GM12878 (cell line): ENCODE measurements around the gene TMEM88. TPM values are rescaled to one million over a fixed set of nuclear protein-coding genes. Genes with fewer than 3 reads are reported as not detected.

Experiments
- ATAC-seq: fragments of 200-7000 bp; cut with Tn5 transposase; 3 replicates; pipeline ENCODE4 v1.9.1; 2020; ENCODE audit warnings: mild to moderate bottlenecking, moderate library complexity
- BruUV-seq: library from RNA; stranded (reverse); fragments of 400-500 nt; replicated peaks from 2 replicates; lab custom pipeline; 2021; lab: Mats Ljungman, UMichigan
- CTCF ChIA-PET: fragments of 300-600 bp; sonication (Branson Sonifier 250); formaldehyde crosslinking; extraction: SDS; loops from one replicate; lab custom pipeline; 2021; ENCODE audit warnings: inconsistent platforms; lab: Yijun Ruan, JAX
- POLR2A ChIA-PET: fragments of 350-600 bp; formaldehyde crosslinking; extraction: SDS; loops from one replicate; lab custom pipeline; 2021; ENCODE audit warnings: inconsistent platforms; lab: Charles Lee
- RAD21 ChIA-PET: fragments of 300-600 bp; sonication (Branson Sonifier 250); formaldehyde crosslinking; loops from one replicate; lab custom pipeline; 2023; ENCODE audit warnings: antibody characterized with exemption; ENCODE audit not compliant: unreplicated experiment; lab: Charles Lee
- SMC1A ChIA-PET: fragments of 300-600 bp; sonication (Branson Sonifier 250); formaldehyde crosslinking; loops from one replicate; lab custom pipeline; 2023; ENCODE audit not compliant: unreplicated experiment, uncharacterized antibody; lab: Charles Lee
- DNase-seq: peaks from one replicate; pipeline ENCODE4 v3.0.0-alpha.2; 2011; ENCODE audit warnings: low read depth, low spot score
- FAIRE-seq: peaks from 3 replicates; lab custom pipeline; 2011; peaks lifted over from hg19 to GRCh38; lab: Jason Lieb, UNC
- H2AFZ ChIP-seq: 2 replicates; pipeline ENCODE4 v1.6.0; 2011; ENCODE audit warnings: low read depth, low read length, control low read depth; ENCODE audit not compliant: control insufficient read depth
- H3K27ac ChIP-seq: 2 replicates; pipeline ENCODE4 v1.5.1; 2011; ENCODE audit warnings: control low read depth; ENCODE audit not compliant: control insufficient read depth, insufficient read depth
- H3K27me3 ChIP-seq, 2 experiments: replicated peaks in 1 of 2; 2 replicates each; pipeline versions ENCODE4 v1.6.0 to v1.6.1; 2011; ENCODE audit warnings: low read length in 1 of 2; ENCODE audit not compliant: control insufficient read depth in 2 of 2, insufficient read depth in 2 of 2
- H3K36me3 ChIP-seq, 2 experiments: 2 replicates each; pipeline ENCODE4 v1.5.1; 2011; ENCODE audit warnings: low read length in 1 of 2; ENCODE audit not compliant: control insufficient read depth in 2 of 2, insufficient read depth in 2 of 2
- H3K4me1 ChIP-seq: 2 replicates; pipeline ENCODE4 v1.6.1; 2011; ENCODE audit warnings: mild to moderate bottlenecking, low read length, moderate library complexity, mixed read lengths; ENCODE audit not compliant: control insufficient read depth, insufficient read depth
- H3K4me2 ChIP-seq: 2 replicates; pipeline ENCODE4 v1.6.0; 2011; ENCODE audit warnings: control low read depth; ENCODE audit not compliant: control insufficient read depth, insufficient read depth
- H3K4me3 ChIP-seq: fragments of 200-600 bp; sonication (generic); 2 replicates; pipeline ENCODE4 v1.5.1; 2016
- H3K79me2 ChIP-seq: 2 replicates; pipeline ENCODE4 v1.6.0; 2011; ENCODE audit warnings: low read length; ENCODE audit not compliant: control insufficient read depth, insufficient read depth
- H3K9ac ChIP-seq: 2 replicates; pipeline ENCODE4 v1.8.0; 2011; ENCODE audit warnings: low read length, control low read depth, mixed read lengths; ENCODE audit not compliant: control insufficient read depth, insufficient read depth
- H3K9me3 ChIP-seq: replicated peaks from 3 replicates; pipeline ENCODE4 v1.5.1; 2011; ENCODE audit warnings: mild to moderate bottlenecking, low read length; ENCODE audit not compliant: control insufficient read depth, insufficient read depth
- H4K20me1 ChIP-seq: 2 replicates; pipeline ENCODE4 v1.6.0; 2011; ENCODE audit not compliant: control insufficient read depth, insufficient read depth
- CEBPB ChIP-seq, 2 experiments: fragments of 150-350 bp in 1 of 2; IDR thresholded peaks; 2 replicates each; pipeline ENCODE4 v1.6.1; 2012 to 2014; ENCODE audit warnings: low read depth in 2 of 2, low read length in 2 of 2, borderline replicate concordance in 1 of 2, inconsistent platforms in 1 of 2
- ETV6 ChIP-seq, 2 experiments: fragments of 450-650 bp in 1 of 2; IDR thresholded peaks in 1 of 2; conservative IDR thresholded peaks in 1 of 2; 2 replicates each; pipeline ENCODE4 v1.6.1; 2014; ENCODE audit warnings: antibody characterized with exemption in 1 of 2, borderline replicate concordance in 1 of 2, low read depth in 1 of 2, mild to moderate bottlenecking in 1 of 2, moderate library complexity in 1 of 2
- IKZF2 ChIP-seq, 2 experiments: fragments of 450-650 bp; IDR thresholded peaks; 2 replicates each; pipeline ENCODE4 v1.6.1; 2017; ENCODE audit warnings: mild to moderate bottlenecking in 2 of 2, moderate library complexity in 2 of 2
- MTA3 ChIP-seq: IDR thresholded peaks from 2 replicates; pipeline ENCODE4 v1.6.1; 2012; ENCODE audit warnings: low read length, inconsistent platforms, borderline replicate concordance
- POLR2AphosphoS5 ChIP-seq: IDR thresholded peaks from 2 replicates; pipeline ENCODE4 v1.6.1; 2011; ENCODE audit warnings: mild to moderate bottlenecking, low read length, inconsistent platforms
- POU2F2 ChIP-seq: IDR thresholded peaks from 3 replicates; pipeline ENCODE4 v1.6.1; 2011; ENCODE audit warnings: low read depth, mild to moderate bottlenecking, low read length, borderline replicate concordance
- SMAD1 ChIP-seq: fragments of 450-650 bp; IDR thresholded peaks from 2 replicates; pipeline ENCODE4 v1.6.1; 2018; ENCODE audit warnings: mild to moderate bottlenecking, low read depth; ENCODE audit not compliant: partially characterized antibody
- SMAD5 ChIP-seq: IDR thresholded peaks from 2 replicates; pipeline ENCODE4 v1.6.1; 2016; ENCODE audit warnings: antibody characterized with exemption, low read depth
- YBX1 ChIP-seq: fragments of 450-650 bp; IDR thresholded peaks from 2 replicates; pipeline ENCODE4 v1.6.1; 2016; ENCODE audit warnings: antibody characterized with exemption
- ZSCAN29 ChIP-seq: fragments of 450-650 bp; IDR thresholded peaks from 2 replicates; pipeline ENCODE4 v1.6.1; 2017; ENCODE audit warnings: mild to moderate bottlenecking, moderate library complexity
- WGBS: methylation state at CpG from one replicate; pipeline ENCODE4 v1.1.6; 2016; ENCODE audit warnings: low lambda C conversion rate; ENCODE audit not compliant: insufficient replicate concordance, insufficient coverage; ENCODE audit errors: missing lambda C conversion rate; 5-methylcytosine and 5-hydroxymethylcytosine counted together
- in situ Hi-C: fragments of 300-500 bp; cut with MboI; formaldehyde crosslinking; loops from 9 replicates; pipeline ENCODE4 v1.14.3; 2018; ENCODE audit warnings: mixed read lengths
- intact Hi-C: fragments of 100-400 bp; cut with micrococcal nuclease; formaldehyde crosslinking; loops from one replicate; pipeline ENCODE4 v1.14.2; 2022; ENCODE audit not compliant: unreplicated experiment
- polyA plus RNA-seq, 11 experiments: library from polyadenylated mRNA; depleted of rRNA in 4 of 11; unstranded in 6 of 11; stranded (reverse) in 5 of 11; fragments of >200 nt; fragmentation: Nextera tagmentation in 4 of 11; fragmentation: Illumina TruSeq in 1 of 11; extraction: Ambion mirVana in 4 of 11; extraction: Trizol in 1 of 11; gene quantifications; 1 replicate in 1 of 11; 2 replicates in 10 of 11; pipeline versions ENCODE4 v1.2.1 to v1.2.3, GENCODE V29; 2011 to 2016; ENCODE audit warnings: inconsistent platforms in 2 of 11, missing spikeins in 2 of 11, low read depth in 1 of 11
- total RNA-seq, 4 experiments: library from RNA; depleted of rRNA in 3 of 4; stranded (reverse); fragments of >200 nt in 3 of 4; fragmentation: Illumina TruSeq in 1 of 4; extraction: Trizol in 1 of 4; gene quantifications; 2 replicates each; pipeline versions ENCODE4 v1.2.1 to v1.2.3, GENCODE V29; 2013 to 2021
- TF ChIP-seq, protein P1 (sequence below): fragments of 450-650 bp; IDR thresholded peaks from 2 replicates; pipeline ENCODE4 v1.6.1; 2018; ENCODE audit warnings: borderline replicate concordance, mild to moderate bottlenecking; ENCODE audit not compliant: partially characterized antibody
- TF ChIP-seq, protein P2 (sequence below): fragments of 450-650 bp; IDR thresholded peaks from 2 replicates; pipeline ENCODE4 v1.6.1; 2016; ENCODE audit warnings: mild to moderate bottlenecking, moderate library complexity, borderline replicate concordance
- TF ChIP-seq, protein P3 (sequence below): IDR thresholded peaks from 2 replicates; pipeline ENCODE4 v1.6.1; 2011; ENCODE audit warnings: borderline replicate concordance, low read depth, mild to moderate bottlenecking, moderate library complexity, low read length; ENCODE audit not compliant: insufficient read depth, poor library complexity, severe bottlenecking

Gene TMEM88
- total and polyA plus RNA-seq, 10 of the 15 experiments (the other 5 are each of a cell fraction or from before 2014, with no cell fraction given): 0.21 to 2.2 (median 0.62) TPM; not detected in 5

DNA sequence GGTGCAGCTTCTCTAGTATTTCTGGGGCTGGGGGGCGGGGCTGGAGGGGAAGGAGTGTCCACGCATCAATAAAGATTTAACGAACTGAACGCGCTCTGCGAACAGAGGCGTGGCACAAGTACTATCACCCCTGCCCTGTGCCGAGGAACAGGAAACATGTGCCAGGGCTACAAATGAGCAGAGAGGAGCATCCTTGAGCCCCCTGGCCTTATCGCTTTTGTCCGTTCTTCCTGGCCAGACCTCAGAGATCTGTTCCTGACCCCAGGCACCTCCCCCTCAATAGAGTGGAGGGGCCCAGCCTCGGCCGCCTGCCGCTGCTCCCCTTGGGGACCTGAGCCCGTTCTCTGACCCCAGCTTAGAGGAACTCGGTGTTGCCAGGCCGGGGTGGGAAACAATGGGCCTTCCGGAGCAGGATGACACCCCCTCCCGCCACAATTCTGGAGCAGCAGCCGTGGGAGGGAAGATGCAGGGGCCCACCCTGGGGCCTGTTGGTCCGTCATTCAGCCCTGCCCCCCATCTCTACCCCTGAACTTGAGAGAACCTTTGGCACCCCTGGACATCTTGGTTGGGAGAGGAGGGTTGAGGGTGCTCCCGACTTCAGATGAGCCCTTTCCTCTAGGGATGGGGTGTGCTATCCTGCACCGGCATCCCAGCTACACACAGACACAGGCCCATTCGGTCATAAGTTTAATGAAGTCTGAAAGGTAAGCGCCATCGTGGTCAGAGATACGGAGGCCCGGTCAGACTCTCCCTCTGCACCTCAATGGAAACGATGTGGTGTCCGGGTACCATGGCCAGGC, 1.3 kb downstream of the TMEM88 start:
- H3K79me2 ChIP-seq: peaks cover 17% of the 10 kb centered on the region
- ChIA-PET POLR2A (interaction anchor here (0.5 to 1.9 kb wide), 10 partner anchors 12 to 91 kb away, joined by 3 to 11 read pairs (median 5); partner anchors contain the start of gene RNF227), SMC1A (interaction anchor here (0.6 to 1.5 kb wide), 8 partner anchors 12 to 134 kb away, joined by 3 to 7 read pairs (median 5); no protein-coding TSS in a partner anchor), RAD21 (interaction anchor here (0.6 to 3.1 kb wide), 10 partner anchors 12 to 200 kb away, joined by 3 to 44 read pairs (median 6); partner anchors contain the start of gene KDM6B), CTCF (interaction anchor here (1.0 to 2.6 kb wide), 14 partner anchors 11 to 202 kb away, joined by 3 to 28 read pairs (median 10); partner anchors contain the start of genes KDM6B, TP53 and WRAP53)
- WGBS: 4% methylated on average over 29 of the region's 29 CpGs
- peak overlapping the region; percentile 92 for H3K4me2 ChIP-seq
- no peak for FAIRE-seq
- H3K9me3 ChIP-seq: no peaks in the 10 kb centered on the region
- peaks cover 6 to 12% of the 10 kb centered on the region in 2 experiments for H3K36me3 ChIP-seq
- peaks cover 24% of the 10 kb centered on the region for H3K4me1 ChIP-seq
- peak overlapping the region; percentile 96 for H3K4me3 ChIP-seq
- 0 out of 3 replicates have a peak, but pooled peaks have one; percentile 0 for ATAC-seq
- no peak for DNase-seq
- intact Hi-C loops: loop anchor here (2.0 to 5.0 kb wide), 4 partner anchors 13 to 201 kb away; partner anchors contain the start of genes TP53 and WRAP53
- no TSS peak for BruUV-seq
- peak overlapping the region; percentile 49 for H2AFZ ChIP-seq
- no peaks in the 10 kb centered on the region for H3K27me3 ChIP-seq
- peak overlapping the region; percentile 86 for H3K9ac ChIP-seq
- H3K27ac ChIP-seq: peak overlapping the region; percentile 96
- H4K20me1 ChIP-seq: no peaks in the 10 kb centered on the region; the same call in 1 of the 2 replicates
- in situ Hi-C loops: no loop called here
- TF ChIP-seq, protein P1, sequence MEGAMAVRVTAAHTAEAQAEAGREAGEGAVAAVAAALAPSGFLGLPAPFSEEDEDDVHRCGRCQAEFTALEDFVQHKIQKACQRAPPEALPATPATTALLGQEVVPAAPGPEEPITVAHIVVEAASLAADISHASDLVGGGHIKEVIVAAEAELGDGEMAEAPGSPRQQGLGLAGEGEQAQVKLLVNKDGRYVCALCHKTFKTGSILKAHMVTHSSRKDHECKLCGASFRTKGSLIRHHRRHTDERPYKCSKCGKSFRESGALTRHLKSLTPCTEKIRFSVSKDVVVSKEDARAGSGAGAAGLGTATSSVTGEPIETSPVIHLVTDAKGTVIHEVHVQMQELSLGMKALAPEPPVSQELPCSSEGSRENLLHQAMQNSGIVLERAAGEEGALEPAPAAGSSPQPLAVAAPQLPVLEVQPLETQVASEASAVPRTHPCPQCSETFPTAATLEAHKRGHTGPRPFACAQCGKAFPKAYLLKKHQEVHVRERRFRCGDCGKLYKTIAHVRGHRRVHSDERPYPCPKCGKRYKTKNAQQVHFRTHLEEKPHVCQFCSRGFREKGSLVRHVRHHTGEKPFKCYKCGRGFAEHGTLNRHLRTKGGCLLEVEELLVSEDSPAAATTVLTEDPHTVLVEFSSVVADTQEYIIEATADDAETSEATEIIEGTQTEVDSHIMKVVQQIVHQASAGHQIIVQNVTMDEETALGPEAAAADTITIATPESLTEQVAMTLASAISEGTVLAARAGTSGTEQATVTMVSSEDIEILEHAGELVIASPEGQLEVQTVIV: no peak
- TF ChIP-seq SMAD1 (peak; percentile 13), MTA3 (0 out of 2 replicates have a peak, but pooled peaks have one; percentile 53), IKZF2 (IDR thresholded peaks at IDR 0.05) (no peak), ZSCAN29 (no peak), SMAD5 (no peak), ETV6 (conservative IDR thresholded peaks at IDR 0.05 in 1 of 2, IDR thresholded peaks at IDR 0.05 in 1 of 2; ENCODE audit: borderline replicate concordance in 1 of 2, low read depth in 1 of 2) (no peak), POU2F2 (no peak; the same call in 2 of the 3 replicates), POLR2AphosphoS5 (0 out of 2 replicates have a peak, but pooled peaks have one; percentile 8), CEBPB (IDR thresholded peaks at IDR 0.05; ENCODE audit: borderline replicate concordance in 1 of 2, low read depth in 2 of 2, low read length in 2 of 2) (no peak), YBX1 (no peak)
- TF ChIP-seq, protein P2, sequence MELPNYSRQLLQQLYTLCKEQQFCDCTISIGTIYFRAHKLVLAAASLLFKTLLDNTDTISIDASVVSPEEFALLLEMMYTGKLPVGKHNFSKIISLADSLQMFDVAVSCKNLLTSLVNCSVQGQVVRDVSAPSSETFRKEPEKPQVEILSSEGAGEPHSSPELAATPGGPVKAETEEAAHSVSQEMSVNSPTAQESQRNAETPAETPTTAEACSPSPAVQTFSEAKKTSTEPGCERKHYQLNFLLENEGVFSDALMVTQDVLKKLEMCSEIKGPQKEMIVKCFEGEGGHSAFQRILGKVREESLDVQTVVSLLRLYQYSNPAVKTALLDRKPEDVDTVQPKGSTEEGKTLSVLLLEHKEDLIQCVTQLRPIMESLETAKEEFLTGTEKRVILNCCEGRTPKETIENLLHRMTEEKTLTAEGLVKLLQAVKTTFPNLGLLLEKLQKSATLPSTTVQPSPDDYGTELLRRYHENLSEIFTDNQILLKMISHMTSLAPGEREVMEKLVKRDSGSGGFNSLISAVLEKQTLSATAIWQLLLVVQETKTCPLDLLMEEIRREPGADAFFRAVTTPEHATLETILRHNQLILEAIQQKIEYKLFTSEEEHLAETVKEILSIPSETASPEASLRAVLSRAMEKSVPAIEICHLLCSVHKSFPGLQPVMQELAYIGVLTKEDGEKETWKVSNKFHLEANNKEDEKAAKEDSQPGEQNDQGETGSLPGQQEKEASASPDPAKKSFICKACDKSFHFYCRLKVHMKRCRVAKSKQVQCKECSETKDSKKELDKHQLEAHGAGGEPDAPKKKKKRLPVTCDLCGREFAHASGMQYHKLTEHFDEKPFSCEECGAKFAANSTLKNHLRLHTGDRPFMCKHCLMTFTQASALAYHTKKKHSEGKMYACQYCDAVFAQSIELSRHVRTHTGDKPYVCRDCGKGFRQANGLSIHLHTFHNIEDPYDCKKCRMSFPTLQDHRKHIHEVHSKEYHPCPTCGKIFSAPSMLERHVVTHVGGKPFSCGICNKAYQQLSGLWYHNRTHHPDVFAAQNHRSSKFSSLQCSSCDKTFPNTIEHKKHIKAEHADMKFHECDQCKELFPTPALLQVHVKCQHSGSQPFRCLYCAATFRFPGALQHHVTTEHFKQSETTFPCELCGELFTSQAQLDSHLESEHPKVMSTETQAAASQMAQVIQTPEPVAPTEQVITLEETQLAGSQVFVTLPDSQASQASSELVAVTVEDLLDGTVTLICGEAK: peak; percentile 87
- TF ChIP-seq, protein P3, sequence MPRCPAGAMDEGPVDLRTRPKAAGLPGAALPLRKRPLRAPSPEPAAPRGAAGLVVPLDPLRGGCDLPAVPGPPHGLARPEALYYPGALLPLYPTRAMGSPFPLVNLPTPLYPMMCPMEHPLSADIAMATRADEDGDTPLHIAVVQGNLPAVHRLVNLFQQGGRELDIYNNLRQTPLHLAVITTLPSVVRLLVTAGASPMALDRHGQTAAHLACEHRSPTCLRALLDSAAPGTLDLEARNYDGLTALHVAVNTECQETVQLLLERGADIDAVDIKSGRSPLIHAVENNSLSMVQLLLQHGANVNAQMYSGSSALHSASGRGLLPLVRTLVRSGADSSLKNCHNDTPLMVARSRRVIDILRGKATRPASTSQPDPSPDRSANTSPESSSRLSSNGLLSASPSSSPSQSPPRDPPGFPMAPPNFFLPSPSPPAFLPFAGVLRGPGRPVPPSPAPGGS: peak; percentile 57
